GM12878 (cell line): ENCODE measurements around the gene EGFR. TPM values are rescaled to one million over a fixed set of nuclear protein-coding genes. Genes with fewer than 3 reads are reported as not detected.

Experiments
- ATAC-seq: fragments of 200-7000 bp; cut with Tn5 transposase; 3 replicates; pipeline ENCODE4 v1.9.1; 2020; ENCODE audit warnings: mild to moderate bottlenecking, moderate library complexity
- BruUV-seq: library from RNA; stranded (reverse); fragments of 400-500 nt; replicated peaks from 2 replicates; lab custom pipeline; 2021; lab: Mats Ljungman, UMichigan
- CTCF ChIA-PET: fragments of 300-600 bp; sonication (Branson Sonifier 250); formaldehyde crosslinking; extraction: SDS; loops from one replicate; lab custom pipeline; 2021; ENCODE audit warnings: inconsistent platforms; lab: Yijun Ruan, JAX
- POLR2A ChIA-PET: fragments of 350-600 bp; formaldehyde crosslinking; extraction: SDS; loops from one replicate; lab custom pipeline; 2021; ENCODE audit warnings: inconsistent platforms; lab: Charles Lee
- RAD21 ChIA-PET: fragments of 300-600 bp; sonication (Branson Sonifier 250); formaldehyde crosslinking; loops from one replicate; lab custom pipeline; 2023; ENCODE audit warnings: antibody characterized with exemption; ENCODE audit not compliant: unreplicated experiment; lab: Charles Lee
- SMC1A ChIA-PET: fragments of 300-600 bp; sonication (Branson Sonifier 250); formaldehyde crosslinking; loops from one replicate; lab custom pipeline; 2023; ENCODE audit not compliant: unreplicated experiment, uncharacterized antibody; lab: Charles Lee
- DNase-seq: peaks from one replicate; pipeline ENCODE4 v3.0.0-alpha.2; 2011; ENCODE audit warnings: low read depth, low spot score
- FAIRE-seq: peaks from 3 replicates; lab custom pipeline; 2011; peaks lifted over from hg19 to GRCh38; lab: Jason Lieb, UNC
- H2AFZ ChIP-seq: 2 replicates; pipeline ENCODE4 v1.6.0; 2011; ENCODE audit warnings: low read depth, low read length, control low read depth; ENCODE audit not compliant: control insufficient read depth
- H3K27ac ChIP-seq: 2 replicates; pipeline ENCODE4 v1.5.1; 2011; ENCODE audit warnings: control low read depth; ENCODE audit not compliant: control insufficient read depth, insufficient read depth
- H3K27me3 ChIP-seq, 2 experiments: replicated peaks in 1 of 2; 2 replicates each; pipeline versions ENCODE4 v1.6.0 to v1.6.1; 2011; ENCODE audit warnings: low read length in 1 of 2; ENCODE audit not compliant: control insufficient read depth in 2 of 2, insufficient read depth in 2 of 2
- H3K36me3 ChIP-seq, 2 experiments: 2 replicates each; pipeline ENCODE4 v1.5.1; 2011; ENCODE audit warnings: low read length in 1 of 2; ENCODE audit not compliant: control insufficient read depth in 2 of 2, insufficient read depth in 2 of 2
- H3K4me1 ChIP-seq: 2 replicates; pipeline ENCODE4 v1.6.1; 2011; ENCODE audit warnings: mild to moderate bottlenecking, low read length, moderate library complexity, mixed read lengths; ENCODE audit not compliant: control insufficient read depth, insufficient read depth
- H3K4me2 ChIP-seq: 2 replicates; pipeline ENCODE4 v1.6.0; 2011; ENCODE audit warnings: control low read depth; ENCODE audit not compliant: control insufficient read depth, insufficient read depth
- H3K4me3 ChIP-seq: fragments of 200-600 bp; sonication (generic); 2 replicates; pipeline ENCODE4 v1.5.1; 2016
- H3K79me2 ChIP-seq: 2 replicates; pipeline ENCODE4 v1.6.0; 2011; ENCODE audit warnings: low read length; ENCODE audit not compliant: control insufficient read depth, insufficient read depth
- H3K9ac ChIP-seq: 2 replicates; pipeline ENCODE4 v1.8.0; 2011; ENCODE audit warnings: low read length, control low read depth, mixed read lengths; ENCODE audit not compliant: control insufficient read depth, insufficient read depth
- H3K9me3 ChIP-seq: replicated peaks from 3 replicates; pipeline ENCODE4 v1.5.1; 2011; ENCODE audit warnings: mild to moderate bottlenecking, low read length; ENCODE audit not compliant: control insufficient read depth, insufficient read depth
- H4K20me1 ChIP-seq: 2 replicates; pipeline ENCODE4 v1.6.0; 2011; ENCODE audit not compliant: control insufficient read depth, insufficient read depth
- CBFB ChIP-seq: IDR thresholded peaks from 2 replicates; pipeline ENCODE4 v1.6.1; 2016; ENCODE audit warnings: antibody characterized with exemption, low read depth
- CBX3 ChIP-seq: fragments of 200-600 bp; sonication (generic); IDR thresholded peaks from 2 replicates; pipeline ENCODE4 v1.6.1; 2016; ENCODE audit warnings: low read depth, borderline replicate concordance
- CBX5 ChIP-seq: sonication (generic); IDR thresholded peaks from 2 replicates; pipeline ENCODE4 v1.6.1; 2016; ENCODE audit warnings: low read depth, moderate library complexity, mild to moderate bottlenecking, inconsistent platforms
- IRF4 ChIP-seq: IDR thresholded peaks from 2 replicates; pipeline ENCODE4 v1.6.1; 2011; ENCODE audit warnings: low read depth, low read length
- LARP7 ChIP-seq: fragments of 450-650 bp; IDR thresholded peaks from 2 replicates; pipeline ENCODE4 v1.6.1; 2017; ENCODE audit warnings: mild to moderate bottlenecking
- MAX ChIP-seq: IDR thresholded peaks from 2 replicates; pipeline ENCODE4 v1.6.1; 2012; ENCODE audit warnings: low read depth, low read length, improper control_type of control experiment
- MTA2 ChIP-seq: fragments of 450-650 bp; IDR thresholded peaks from 2 replicates; pipeline ENCODE4 v1.6.1; 2016; ENCODE audit warnings: low read depth, mild to moderate bottlenecking, moderate library complexity
- NFYB ChIP-seq: IDR thresholded peaks from 2 replicates; pipeline ENCODE4 v1.6.1; 2011; ENCODE audit warnings: low read depth, mild to moderate bottlenecking, low read length, improper control_type of control experiment, moderate library complexity; ENCODE audit not compliant: insufficient read depth
- POU2F2 ChIP-seq: IDR thresholded peaks from 3 replicates; pipeline ENCODE4 v1.6.1; 2011; ENCODE audit warnings: low read depth, mild to moderate bottlenecking, low read length, borderline replicate concordance
- RUNX3 ChIP-seq: IDR thresholded peaks from 2 replicates; pipeline ENCODE4 v1.6.1; 2012; ENCODE audit warnings: low read length, inconsistent platforms
- SIN3A ChIP-seq: IDR thresholded peaks from 2 replicates; pipeline ENCODE4 v1.6.1; 2012; ENCODE audit warnings: low read depth, low read length, improper control_type of control experiment
- SKIL ChIP-seq: fragments of 450-650 bp; IDR thresholded peaks from 2 replicates; pipeline ENCODE4 v1.6.1; 2017; ENCODE audit warnings: mild to moderate bottlenecking, low read depth, inconsistent platforms; ENCODE audit not compliant: poor library complexity, severe bottlenecking
- SMC3 ChIP-seq: IDR thresholded peaks from 2 replicates; pipeline ENCODE4 v1.6.1; 2011; ENCODE audit warnings: low read length, improper control_type of control experiment, borderline replicate concordance
- STAT3 ChIP-seq: IDR thresholded peaks from 2 replicates; pipeline ENCODE4 v1.6.1; 2011; ENCODE audit warnings: low read depth, low read length, improper control_type of control experiment
- WGBS: methylation state at CpG from one replicate; pipeline ENCODE4 v1.1.6; 2016; ENCODE audit warnings: low lambda C conversion rate; ENCODE audit not compliant: insufficient replicate concordance, insufficient coverage; ENCODE audit errors: missing lambda C conversion rate; 5-methylcytosine and 5-hydroxymethylcytosine counted together
- in situ Hi-C: fragments of 300-500 bp; cut with MboI; formaldehyde crosslinking; loops from 9 replicates; pipeline ENCODE4 v1.14.3; 2018; ENCODE audit warnings: mixed read lengths
- intact Hi-C: fragments of 100-400 bp; cut with micrococcal nuclease; formaldehyde crosslinking; loops from one replicate; pipeline ENCODE4 v1.14.2; 2022; ENCODE audit not compliant: unreplicated experiment
- polyA plus RNA-seq, 11 experiments: library from polyadenylated mRNA; depleted of rRNA in 4 of 11; unstranded in 6 of 11; stranded (reverse) in 5 of 11; fragments of >200 nt; fragmentation: Nextera tagmentation in 4 of 11; fragmentation: Illumina TruSeq in 1 of 11; extraction: Ambion mirVana in 4 of 11; extraction: Trizol in 1 of 11; gene quantifications; 1 replicate in 1 of 11; 2 replicates in 10 of 11; pipeline versions ENCODE4 v1.2.1 to v1.2.3, GENCODE V29; 2011 to 2016; ENCODE audit warnings: inconsistent platforms in 2 of 11, missing spikeins in 2 of 11, low read depth in 1 of 11
- total RNA-seq, 4 experiments: library from RNA; depleted of rRNA in 3 of 4; stranded (reverse); fragments of >200 nt in 3 of 4; fragmentation: Illumina TruSeq in 1 of 4; extraction: Trizol in 1 of 4; gene quantifications; 2 replicates each; pipeline versions ENCODE4 v1.2.1 to v1.2.3, GENCODE V29; 2013 to 2021
- TF ChIP-seq, protein P1 (sequence below): IDR thresholded peaks from 2 replicates; pipeline ENCODE4 v1.6.1; 2012; ENCODE audit warnings: improper control_type of control experiment, low read depth, low read length; ENCODE audit not compliant: insufficient replicate concordance

Gene EGFR
- total and polyA plus RNA-seq, 10 of the 15 experiments (the other 5 are each of a cell fraction or from before 2014, with no cell fraction given), result 0.01 to 0.31 TPM; not detected in 8

GRCh38 chr7:55247428-55247827, 228.6 kb downstream of the EGFR start (continued):
- TF ChIP-seq SIN3A, result no peak

DNA sequence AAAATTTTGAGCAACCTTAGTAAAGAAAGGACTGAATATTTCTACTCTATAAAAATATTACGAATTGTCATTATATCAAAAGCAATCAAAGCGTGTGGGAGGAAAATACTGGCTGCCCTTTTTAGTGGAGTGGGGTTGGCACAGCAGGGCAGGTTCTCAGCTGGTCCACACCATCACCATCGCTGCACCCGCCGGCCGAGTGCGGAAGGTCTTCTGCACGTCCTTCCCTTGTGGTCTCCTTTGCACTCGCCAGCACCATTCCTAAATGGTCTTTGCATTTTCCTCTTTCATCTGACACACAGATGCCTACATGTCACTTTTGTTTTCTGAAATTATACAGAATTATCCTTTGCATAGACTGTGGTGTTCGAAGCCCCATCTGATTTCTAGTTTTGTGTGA, 229.7 kb downstream of the EGFR start:
- Histone ChIP-seq H3K4me1 (no peaks in the 10 kb centered on the region), H3K36me3 (no peaks in the 10 kb centered on the region), H2AFZ (no peak overlapping the region), H3K79me2 (no peaks in the 10 kb centered on the region), H3K27ac (no peak overlapping the region), H3K9ac (no peak overlapping the region), H4K20me1 (no peaks in the 10 kb centered on the region), H3K4me2 (no peak overlapping the region)
- POLR2A ChIA-PET, result no interaction called here
- BruUV-seq, result no TSS peak
- intact Hi-C loops, result no loop called here
- RAD21 ChIA-PET, result interaction anchor here (0.9 kb wide), 1 partner anchor 432 kb away, joined by 3 read pairs; no protein-coding TSS in a partner anchor
- FAIRE-seq, result no peak
- TF ChIP-seq MAX (no peak), IRF4 (no peak), SKIL (no peak), SMC3 (no peak), RUNX3 (no peak), LARP7 (no peak), STAT3 (no peak), CBFB (no peak), CBX5 (no peak), CBX3 (no peak), NFYB (no peak), POU2F2 (no peak), MTA2 (no peak)
- TF ChIP-seq, protein P1, sequence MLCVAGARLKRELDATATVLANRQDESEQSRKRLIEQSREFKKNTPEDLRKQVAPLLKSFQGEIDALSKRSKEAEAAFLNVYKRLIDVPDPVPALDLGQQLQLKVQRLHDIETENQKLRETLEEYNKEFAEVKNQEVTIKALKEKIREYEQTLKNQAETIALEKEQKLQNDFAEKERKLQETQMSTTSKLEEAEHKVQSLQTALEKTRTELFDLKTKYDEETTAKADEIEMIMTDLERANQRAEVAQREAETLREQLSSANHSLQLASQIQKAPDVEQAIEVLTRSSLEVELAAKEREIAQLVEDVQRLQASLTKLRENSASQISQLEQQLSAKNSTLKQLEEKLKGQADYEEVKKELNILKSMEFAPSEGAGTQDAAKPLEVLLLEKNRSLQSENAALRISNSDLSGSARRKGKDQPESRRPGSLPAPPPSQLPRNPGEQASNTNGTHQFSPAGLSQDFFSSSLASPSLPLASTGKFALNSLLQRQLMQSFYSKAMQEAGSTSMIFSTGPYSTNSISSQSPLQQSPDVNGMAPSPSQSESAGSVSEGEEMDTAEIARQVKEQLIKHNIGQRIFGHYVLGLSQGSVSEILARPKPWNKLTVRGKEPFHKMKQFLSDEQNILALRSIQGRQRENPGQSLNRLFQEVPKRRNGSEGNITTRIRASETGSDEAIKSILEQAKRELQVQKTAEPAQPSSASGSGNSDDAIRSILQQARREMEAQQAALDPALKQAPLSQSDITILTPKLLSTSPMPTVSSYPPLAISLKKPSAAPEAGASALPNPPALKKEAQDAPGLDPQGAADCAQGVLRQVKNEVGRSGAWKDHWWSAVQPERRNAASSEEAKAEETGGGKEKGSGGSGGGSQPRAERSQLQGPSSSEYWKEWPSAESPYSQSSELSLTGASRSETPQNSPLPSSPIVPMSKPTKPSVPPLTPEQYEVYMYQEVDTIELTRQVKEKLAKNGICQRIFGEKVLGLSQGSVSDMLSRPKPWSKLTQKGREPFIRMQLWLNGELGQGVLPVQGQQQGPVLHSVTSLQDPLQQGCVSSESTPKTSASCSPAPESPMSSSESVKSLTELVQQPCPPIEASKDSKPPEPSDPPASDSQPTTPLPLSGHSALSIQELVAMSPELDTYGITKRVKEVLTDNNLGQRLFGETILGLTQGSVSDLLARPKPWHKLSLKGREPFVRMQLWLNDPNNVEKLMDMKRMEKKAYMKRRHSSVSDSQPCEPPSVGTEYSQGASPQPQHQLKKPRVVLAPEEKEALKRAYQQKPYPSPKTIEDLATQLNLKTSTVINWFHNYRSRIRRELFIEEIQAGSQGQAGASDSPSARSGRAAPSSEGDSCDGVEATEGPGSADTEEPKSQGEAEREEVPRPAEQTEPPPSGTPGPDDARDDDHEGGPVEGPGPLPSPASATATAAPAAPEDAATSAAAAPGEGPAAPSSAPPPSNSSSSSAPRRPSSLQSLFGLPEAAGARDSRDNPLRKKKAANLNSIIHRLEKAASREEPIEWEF, result no peak
- TF ChIP-seq, all 136 proteins: peak for 0
- Histone ChIP-seq H3K4me3 (no peak overlapping the region), H3K27me3 (peaks cover 3% of the 10 kb centered on the region in 2 experiments; a peak in 2 of 4 replicates), H3K9me3 (no peaks in the 10 kb centered on the region)
- WGBS, result 58% methylated on average over 10 of the region's 10 CpGs
- ChIA-PET SMC1A (interaction anchor here (0.9 to 1.2 kb wide), 2 partner anchors 198 to 459 kb away, joined by 3 read pairs; no protein-coding TSS in a partner anchor), CTCF (interaction anchor here (1.4 kb wide), 1 partner anchor 459 kb away, joined by 5 read pairs; no protein-coding TSS in a partner anchor)
- ATAC-seq (no peak), DNase-seq (no peak)
- in situ Hi-C loops, result no loop called here
